Endothelial cell of umbilical vein (primary cell): Measurements from ENCODE around the gene ARSB. TPM values are rescaled to one million over a fixed set of nuclear protein-coding genes. Genes with fewer than 3 reads are reported as not detected.

ENCODE experiments used
- BruUV-seq: library from RNA; stranded (reverse); fragments of 400-500 nt; replicated peaks from 2 replicates; lab custom pipeline; 2021; lab: Mats Ljungman, UMichigan
- CTCF ChIA-PET: fragments of 300-600, 350-600 bp; sonication (Branson Sonifier 250); formaldehyde crosslinking; loops from one replicate; lab custom pipeline; 2021; ENCODE audit warnings: antibody characterized with exemption, inconsistent platforms; lab: Charles Lee
- POLR2A ChIA-PET: fragments of 300-600, 350-600 bp; sonication (Branson Sonifier 250); formaldehyde crosslinking; loops from one replicate; lab custom pipeline; 2021; ENCODE audit warnings: antibody characterized with exemption, inconsistent platforms; lab: Charles Lee
- DNase-seq: peaks from one replicate; pipeline ENCODE4 v3.0.0-alpha.2; 2011; ENCODE audit warnings: low read depth, low spot score
- FAIRE-seq: peaks from 2 replicates; lab custom pipeline; 2011; peaks lifted over from hg19 to GRCh38; lab: Jason Lieb, UNC
- H2AFZ ChIP-seq: 2 replicates; pipeline ENCODE4 v1.6.0; 2012; ENCODE audit warnings: low read depth, low read length, control low read depth, inconsistent platforms
- H3K27ac ChIP-seq: 2 replicates; pipeline ENCODE4 v1.5.1; 2011; ENCODE audit warnings: low read depth, mild to moderate bottlenecking, control low read depth, low read length, moderate library complexity; ENCODE audit not compliant: insufficient read depth
- H3K27me3 ChIP-seq, 2 experiments: 2 replicates each; pipeline versions ENCODE4 v1.6.0 to v1.6.1; 2011; ENCODE audit warnings: low read length in 2 of 2, mixed read lengths in 1 of 2; ENCODE audit not compliant: control insufficient read depth in 2 of 2, insufficient read depth in 2 of 2
- H3K36me3 ChIP-seq, 2 experiments: 2 replicates in 1 of 2; 3 replicates in 1 of 2; pipeline ENCODE4 v1.5.1; 2011; ENCODE audit warnings: low read length in 2 of 2, mild to moderate bottlenecking in 1 of 2, moderate library complexity in 1 of 2; ENCODE audit not compliant: control insufficient read depth in 2 of 2, insufficient read depth in 2 of 2; ENCODE audit errors: extremely low read depth in 1 of 2
- H3K4me1 ChIP-seq: 3 replicates; pipeline ENCODE4 v1.5.1; 2011; ENCODE audit warnings: mild to moderate bottlenecking, low read length; ENCODE audit not compliant: control insufficient read depth, insufficient read depth; ENCODE audit errors: extremely low read depth
- H3K4me2 ChIP-seq: 2 replicates; pipeline ENCODE4 v1.6.1; 2011; ENCODE audit warnings: low read length, control low read depth, mixed read lengths; ENCODE audit not compliant: insufficient read depth
- H3K4me3 ChIP-seq, 3 experiments: fragments of 200-600 bp in 1 of 3; sonication (generic), shearing (Covaris generic) in 1 of 3; replicated peaks in 1 of 3; 2 replicates each; pipeline ENCODE4 v1.5.1; 2011 to 2016; ENCODE audit warnings: control low read depth in 3 of 3, low read length in 3 of 3, mild to moderate bottlenecking in 2 of 3, inconsistent platforms in 1 of 3, low read depth in 1 of 3, moderate library complexity in 1 of 3; ENCODE audit not compliant: insufficient read depth in 1 of 3
- H3K79me2 ChIP-seq: 2 replicates; pipeline ENCODE4 v1.6.0; 2012; ENCODE audit warnings: low read length, inconsistent platforms; ENCODE audit not compliant: control insufficient read depth, insufficient read depth
- H3K9ac ChIP-seq: replicated peaks from 2 replicates; pipeline ENCODE3; 2011; ENCODE audit warnings: low read length, control low read depth; ENCODE audit not compliant: insufficient read depth; ENCODE audit errors: extremely low read depth
- H3K9me1 ChIP-seq: replicated peaks from 3 replicates; pipeline ENCODE4 v1.6.0; 2011; ENCODE audit warnings: mild to moderate bottlenecking, low read length; ENCODE audit not compliant: control insufficient read depth, insufficient read depth; ENCODE audit errors: extremely low read depth
- H3K9me3 ChIP-seq: replicated peaks from 2 replicates; pipeline ENCODE4 v1.5.1; 2012; ENCODE audit warnings: low read length, inconsistent platforms; ENCODE audit not compliant: control insufficient read depth, insufficient read depth
- H4K20me1 ChIP-seq: replicated peaks from 2 replicates; pipeline ENCODE3; 2011; ENCODE audit warnings: mild to moderate bottlenecking, low read length; ENCODE audit not compliant: control insufficient read depth, insufficient read depth; ENCODE audit errors: extremely low read depth
- CTCF ChIP-seq, 2 donors: IDR thresholded peaks; 1 replicate in 1 of 2; 2 replicates in 1 of 2; pipeline ENCODE4 v1.5.1; 2011; ENCODE audit warnings: low read length in 2 of 2, mild to moderate bottlenecking in 2 of 2, moderate library complexity in 2 of 2, control low read depth in 1 of 2, inconsistent platforms in 1 of 2, low read depth in 1 of 2; ENCODE audit not compliant: insufficient read depth in 1 of 2; ENCODE audit errors: extremely low read depth in 1 of 2
- EZH2 ChIP-seq: IDR thresholded peaks from 2 replicates; pipeline ENCODE4 v1.6.1; 2012; ENCODE audit warnings: borderline replicate concordance, low read depth, mild to moderate bottlenecking, moderate library complexity, low read length, inconsistent platforms; ENCODE audit not compliant: severe bottlenecking
- FOS ChIP-seq: IDR thresholded peaks from 2 replicates; pipeline ENCODE4 v1.6.1; 2011; ENCODE audit warnings: mild to moderate bottlenecking, low read length, moderate library complexity, borderline replicate concordance; ENCODE audit not compliant: insufficient read depth
- GATA2 ChIP-seq: IDR thresholded peaks from 2 replicates; pipeline ENCODE4 v1.7.0; 2011; ENCODE audit warnings: low read depth, mild to moderate bottlenecking, moderate library complexity, mixed read lengths, low read length; ENCODE audit not compliant: insufficient read length, insufficient read depth
- JUN ChIP-seq: IDR thresholded peaks from 2 replicates; pipeline ENCODE4 v1.6.1; 2011; ENCODE audit warnings: borderline replicate concordance, low read depth; ENCODE audit not compliant: insufficient read length, insufficient read depth
- MAX ChIP-seq: IDR thresholded peaks from 2 replicates; pipeline ENCODE4 v1.6.1; 2011; ENCODE audit not compliant: insufficient read depth, insufficient read length
- MYC ChIP-seq: IDR thresholded peaks from one replicate; pipeline ENCODE4 v1.6.1; 2011; ENCODE audit warnings: mild to moderate bottlenecking, low read depth, low read length
- POLR2A ChIP-seq: IDR thresholded peaks from 2 replicates; pipeline ENCODE4 v1.6.1; 2012; ENCODE audit warnings: low read depth, mild to moderate bottlenecking, control low read depth, low read length
- POLR2AphosphoS5 ChIP-seq: IDR thresholded peaks from 2 replicates; pipeline ENCODE4 v1.6.1; 2012; ENCODE audit warnings: low read depth, mild to moderate bottlenecking, control low read depth, low read length, moderate library complexity; ENCODE audit not compliant: insufficient read depth
- dilution Hi-C: fragments of 300-500 bp; cut with MboI; formaldehyde crosslinking; loops from one replicate; pipeline ENCODE4 v1.15.0; 2019; ENCODE audit warnings: low sequenced_read_pairs; ENCODE audit not compliant: extremely low pct_ligation_motif_present
- intact Hi-C: fragments of 100-400 bp; cut with micrococcal nuclease; formaldehyde crosslinking; loops from one replicate; pipeline ENCODE4 v1.10.0; 2022
- polyA plus RNA-seq, 4 experiments: library from polyadenylated mRNA; depleted of rRNA in 3 of 4; stranded (reverse) in 3 of 4; unstranded in 1 of 4; fragments of >200 nt; gene quantifications; 2 replicates each; pipeline versions ENCODE4 v1.2.1 to v1.2.3, GENCODE V29; 2011 to 2012; ENCODE audit warnings: missing spikeins in 1 of 4
- total RNA-seq: library from RNA; stranded (reverse); gene quantifications from 2 replicates; pipeline ENCODE4 v1.2.3, GENCODE V29; 2021

The ARSB gene
- total and polyA plus RNA-seq, 2 donors (not counting 3 experiments of a cell fraction or from before 2014, with no cell fraction given) = 17.2 to 25.8 TPM

GRCh38 chr5:78858364-78858763, 126.7 kb downstream of the ARSB start:
- no peak for DNase-seq
- TF ChIP-seq MYC = no peak
- no peak for TF ChIP-seq MAX
- TF ChIP-seq EZH2 = no peak
- no peak for TF ChIP-seq CTCF (IDR thresholded peaks at IDR 0.05; ENCODE audit: extremely low read depth in 1 of 2, insufficient read depth in 1 of 2, low read depth in 1 of 2, low read length in 2 of 2)
- TF ChIP-seq POLR2A = no peak
- no peak for TF ChIP-seq GATA2
- no peak for TF ChIP-seq JUN
- no peak for TF ChIP-seq FOS
- TF ChIP-seq POLR2AphosphoS5 = no peak
- no TSS peak for BruUV-seq
- no peak overlapping the region for H3K4me2 ChIP-seq
- H4K20me1 ChIP-seq = no peaks in the 10 kb centered on the region
- no peaks in the 10 kb centered on the region for H3K9me3 ChIP-seq
- H3K36me3 ChIP-seq = no peaks in the 10 kb centered on the region
- FAIRE-seq = no peak
- no peaks in the 10 kb centered on the region for H3K9me1 ChIP-seq
- H3K79me2 ChIP-seq = no peaks in the 10 kb centered on the region
- H3K4me3 ChIP-seq = no peak overlapping the region
- H3K27ac ChIP-seq = no peak overlapping the region
- no peak overlapping the region for H3K9ac ChIP-seq
- intact Hi-C loops (no loop called here), dilution Hi-C loops (no loop called here)
- ChIA-PET POLR2A (no interaction called here), CTCF (no interaction called here)
- no peaks in the 10 kb centered on the region for H3K27me3 ChIP-seq
- H2AFZ ChIP-seq = no peak overlapping the region
- H3K4me1 ChIP-seq = no peaks in the 10 kb centered on the region
